GM23248 (cell line): ENCODE results near the gene CERK.

ENCODE experiments used
- EZH2 ChIP-seq: fragments of 200-600 bp; sonication (generic); IDR thresholded peaks from 2 replicates; pipeline ENCODE4 v1.6.1; 2018; ENCODE audit warnings: antibody characterized with exemption, mild to moderate bottlenecking; ENCODE audit not compliant: insufficient read depth, poor library complexity, severe bottlenecking
- EZH2phosphoT487 ChIP-seq: fragments of 200-600 bp; sonication (generic); IDR thresholded peaks from 2 replicates; pipeline ENCODE4 v1.6.1; 2018; ENCODE audit warnings: antibody characterized with exemption, moderate library complexity, mild to moderate bottlenecking, low read depth; ENCODE audit not compliant: insufficient read depth

DNA sequence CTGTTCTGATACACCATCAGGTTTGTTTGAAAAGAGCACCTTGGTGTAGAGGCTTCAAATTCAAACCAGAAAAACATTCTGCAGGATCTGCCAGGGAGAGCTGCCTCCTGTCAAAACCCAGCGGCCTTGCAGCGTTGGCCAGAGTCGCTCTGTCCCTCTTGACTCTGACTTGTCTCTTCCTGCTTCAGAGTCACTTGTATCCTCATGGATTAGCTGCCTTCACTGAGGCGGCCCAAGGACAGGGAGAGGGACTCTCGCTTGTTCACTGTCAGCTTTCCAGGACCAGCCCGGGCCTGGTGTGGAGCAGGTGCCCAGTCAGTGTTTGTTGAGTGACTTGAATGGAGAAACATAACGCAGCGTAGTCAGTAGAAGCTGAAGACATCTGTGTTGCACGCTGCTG is 42.4 kb upstream of the CERK start:
- TF ChIP-seq EZH2phosphoT487, result no peak
- TF ChIP-seq EZH2, result no peak
